Uterus (tissue), 2 donors: ENCODE measurements around the gene GIPC2.

Experiments
- POLR2A ChIP-seq, 2 donors: fragments of 450-650 bp; IDR thresholded peaks; one replicate each; pipeline ENCODE4 v1.6.1; 2016; ENCODE audit warnings: antibody characterized with exemption in 2 of 2, mild to moderate bottlenecking in 1 of 2, moderate library complexity in 1 of 2
- TF ChIP-seq, protein P1 (sequence below), 4 experiments: fragments of 200-600 bp in 2 of 4; fragments of 450-650 bp in 2 of 4; sonication (generic) in 2 of 4; IDR thresholded peaks; one replicate each; pipeline ENCODE4 v1.5.1; 2016 to 2019; ENCODE audit warnings: antibody characterized with exemption in 4 of 4, mild to moderate bottlenecking in 2 of 4, moderate library complexity in 1 of 4

- TF ChIP-seq, protein P1, sequence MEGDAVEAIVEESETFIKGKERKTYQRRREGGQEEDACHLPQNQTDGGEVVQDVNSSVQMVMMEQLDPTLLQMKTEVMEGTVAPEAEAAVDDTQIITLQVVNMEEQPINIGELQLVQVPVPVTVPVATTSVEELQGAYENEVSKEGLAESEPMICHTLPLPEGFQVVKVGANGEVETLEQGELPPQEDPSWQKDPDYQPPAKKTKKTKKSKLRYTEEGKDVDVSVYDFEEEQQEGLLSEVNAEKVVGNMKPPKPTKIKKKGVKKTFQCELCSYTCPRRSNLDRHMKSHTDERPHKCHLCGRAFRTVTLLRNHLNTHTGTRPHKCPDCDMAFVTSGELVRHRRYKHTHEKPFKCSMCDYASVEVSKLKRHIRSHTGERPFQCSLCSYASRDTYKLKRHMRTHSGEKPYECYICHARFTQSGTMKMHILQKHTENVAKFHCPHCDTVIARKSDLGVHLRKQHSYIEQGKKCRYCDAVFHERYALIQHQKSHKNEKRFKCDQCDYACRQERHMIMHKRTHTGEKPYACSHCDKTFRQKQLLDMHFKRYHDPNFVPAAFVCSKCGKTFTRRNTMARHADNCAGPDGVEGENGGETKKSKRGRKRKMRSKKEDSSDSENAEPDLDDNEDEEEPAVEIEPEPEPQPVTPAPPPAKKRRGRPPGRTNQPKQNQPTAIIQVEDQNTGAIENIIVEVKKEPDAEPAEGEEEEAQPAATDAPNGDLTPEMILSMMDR (IDR thresholded peaks at IDR 0.05): no peak
- TF ChIP-seq POLR2A (IDR thresholded peaks at IDR 0.05): no peak
Measured at GRCh38 chr1:78061825-78062523, 16.2 kb downstream of the GIPC2 start.
